ENCODE measurements around the gene NSUN4. TPM values are rescaled to one million over a fixed set of nuclear protein-coding genes. Genes with fewer than 3 reads are reported as not detected.
A peak's percentile ranks its signal among the peaks of the same experiment; 100 is the strongest.

NSUN4 gene
- total and polyA plus RNA-seq, 7 experiments from 2014 or later: 10.2 to 30.7 (median 28.7) TPM

DNA sequence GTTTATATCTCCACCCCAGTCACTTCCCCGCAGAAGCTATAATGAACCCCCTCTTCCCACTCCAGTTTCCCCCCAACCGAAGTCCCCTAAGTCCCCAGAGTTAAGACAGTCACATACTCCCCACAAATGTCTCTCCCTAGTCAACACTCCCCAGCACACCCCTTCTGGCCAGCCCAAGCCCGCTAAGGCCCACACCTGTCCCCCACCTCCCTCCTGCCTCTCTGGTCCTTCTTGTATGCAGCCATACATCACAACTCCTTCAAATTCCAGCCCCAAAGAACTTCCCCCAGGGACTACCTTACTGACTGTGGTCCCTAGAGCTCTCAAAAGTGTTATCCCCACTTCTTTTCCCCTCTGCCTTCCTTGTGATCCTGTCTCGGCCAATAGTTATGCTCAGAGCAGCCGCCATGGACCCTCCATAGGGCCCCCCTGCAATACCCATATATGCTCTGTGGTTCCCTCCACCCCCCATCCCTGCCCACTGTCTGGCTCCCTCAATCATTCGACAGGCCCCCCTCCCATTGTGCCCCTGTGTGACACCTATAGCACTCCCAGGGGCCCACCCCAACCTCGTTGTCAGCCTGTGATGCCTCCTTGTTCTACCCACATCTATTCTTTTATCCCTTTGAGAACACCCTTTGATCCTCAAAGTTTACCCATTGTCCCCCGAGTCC, 2.2 kb downstream of the NSUN4 start:
- DNase-seq (no peak), ATAC-seq (no peak)
- CTCF ChIA-PET: interaction anchor here (1.2 kb wide), 1 partner anchor 8 kb away, joined by 4 read pairs; no protein-coding TSS in a partner anchor
- H3K4me3 Mint-ChIP-seq: peak overlapping the region in 7 of 10 donors; percentile 3 to 100 (median 100)
- H3K36me3 Mint-ChIP-seq: peaks cover 3 to 35% (median 4%) of the 10 kb centered on the region in 5 donors
- Histone ChIP-seq H3K36me3 (ENCODE audit: control insufficient read depth in 2 of 3, insufficient read depth in 3 of 3, low read length in 3 of 3) (peaks cover 0 to 45% (median 0%) of the 10 kb centered on the region in 3 experiments), H3K9me3 (ENCODE audit: control insufficient read depth in 2 of 3, low read length in 3 of 3) (no peaks in the 10 kb centered on the region), H3K4me3 (ENCODE audit: low read length) (no peak overlapping the region), H3K4me1 (ENCODE audit: control insufficient read depth in 2 of 2, insufficient read depth in 2 of 2, low read length in 2 of 2) (peaks cover 5% of the 10 kb centered on the region in 2 donors), H3K27me3 (ENCODE audit: control insufficient read depth in 2 of 2, insufficient read depth in 2 of 2, low read length in 2 of 2) (no peaks in the 10 kb centered on the region), H3K27ac (ENCODE audit: low read depth, low read length) (peak overlapping the region; percentile 97)
- peaks cover 0 to 5% (median 0%) of the 10 kb centered on the region in 11 donors for H3K9me3 Mint-ChIP-seq
- intact Hi-C loops (cut with micrococcal nuclease): loop anchor here in 1 of 2 donors (10.0 kb wide), 1 partner anchor 58 kb away; no protein-coding TSS in a partner anchor
- POLR2A ChIA-PET: interaction anchor here (0.5 to 1.5 kb wide), 2 partner anchors 22 to 40 kb away, joined by 4 to 6 read pairs; no protein-coding TSS in a partner anchor
- H3K27ac Mint-ChIP-seq: peak overlapping the region; percentile 46 to 100 (median 100)
- no peaks in the 10 kb centered on the region for H3K27me3 Mint-ChIP-seq
- H3K4me1 Mint-ChIP-seq: peaks cover 31 to 55% (median 44%) of the 10 kb centered on the region in 7 donors

DNA sequence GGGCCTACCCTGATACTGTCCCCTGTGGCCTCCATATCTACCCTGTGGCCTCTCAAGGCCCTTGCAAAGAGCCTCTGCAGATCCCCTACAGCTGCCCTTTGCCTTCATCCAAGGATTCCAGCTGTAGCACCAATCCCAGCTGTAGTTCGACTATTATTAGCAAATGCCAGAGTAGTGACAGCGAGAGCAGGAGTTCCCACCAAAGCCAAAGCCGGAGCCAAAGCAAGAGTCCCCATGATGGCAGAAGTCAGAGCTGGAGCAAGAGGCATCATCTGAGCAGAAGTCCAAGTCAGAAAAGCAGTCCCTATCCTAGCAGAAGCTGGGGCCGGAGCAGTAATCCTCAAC, 2.7 kb downstream of the NSUN4 start:
- no peak overlapping the region for H3K4me3 Mint-ChIP-seq
- intact Hi-C loops (cut with micrococcal nuclease): loop anchor here in 1 of 2 donors (10.0 kb wide), 1 partner anchor 59 kb away; no protein-coding TSS in a partner anchor
- POLR2A ChIA-PET: no interaction called here

DNA sequence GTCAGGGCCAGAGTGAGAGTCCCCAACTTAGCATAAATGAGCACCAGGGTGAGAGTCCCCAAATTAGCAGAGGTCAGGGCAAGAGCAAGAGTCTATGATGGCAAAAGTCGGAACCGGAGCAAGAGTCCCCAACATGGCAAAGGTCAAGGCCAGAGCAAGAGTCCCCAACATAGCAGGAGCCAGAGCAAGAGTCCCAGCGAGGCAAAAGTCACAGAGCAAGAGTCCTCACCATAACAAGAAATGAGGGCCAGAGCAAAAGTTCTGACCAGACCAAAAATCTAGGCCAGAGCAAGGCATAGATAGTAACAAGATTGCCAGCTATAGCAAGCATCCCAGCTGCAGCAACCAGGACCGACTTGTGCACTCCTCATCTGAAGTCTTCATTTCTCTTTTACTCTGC, 3.1 kb downstream of the NSUN4 start:
- Histone ChIP-seq H3K4me1 (ENCODE audit: control insufficient read depth in 2 of 2, insufficient read depth in 2 of 2, low read length in 2 of 2) (peaks cover 5% of the 10 kb centered on the region in 2 donors), H3K27ac (ENCODE audit: low read depth, low read length) (peak overlapping the region; percentile 97), H3K9me3 (ENCODE audit: control insufficient read depth in 2 of 3, low read length in 3 of 3) (no peaks in the 10 kb centered on the region), H3K36me3 (ENCODE audit: control insufficient read depth in 2 of 3, insufficient read depth in 3 of 3, low read length in 3 of 3) (peaks cover 0 to 47% (median 0%) of the 10 kb centered on the region in 3 experiments), H3K27me3 (ENCODE audit: control insufficient read depth in 2 of 2, insufficient read depth in 2 of 2, low read length in 2 of 2) (no peaks in the 10 kb centered on the region), H3K4me3 (ENCODE audit: low read length) (no peak overlapping the region)
- ChIA-PET POLR2A (interaction anchor here (1.1 kb wide), 1 partner anchor 97 kb away, joined by 3 read pairs; no protein-coding TSS in a partner anchor), CTCF (no interaction called here)
- no peak for ATAC-seq
- Mint-ChIP-seq H3K4me3 (no peak overlapping the region), H3K9me3 (peaks cover 0 to 5% (median 0%) of the 10 kb centered on the region in 11 donors), H3K4me1 (peaks cover 35 to 58% (median 48%) of the 10 kb centered on the region in 7 donors), H3K27me3 (no peaks in the 10 kb centered on the region), H3K27ac (peak overlapping the region in 7 of 9 donors; percentile 8 to 100 (median 98)), H3K36me3 (peaks cover 4 to 40% (median 9%) of the 10 kb centered on the region in 5 donors)
- intact Hi-C loops (cut with micrococcal nuclease): loop anchor here in 1 of 2 donors (10.0 kb wide), 1 partner anchor 59 kb away; no protein-coding TSS in a partner anchor
- no peak for DNase-seq

More for the DNA sequence above, 2.7 kb downstream of the NSUN4 start:
- Mint-ChIP-seq H3K27ac (peak overlapping the region; percentile 8 to 100 (median 98)), H3K4me1 (peaks cover 35 to 60% (median 49%) of the 10 kb centered on the region in 7 donors), H3K36me3 (peaks cover 4 to 40% (median 8%) of the 10 kb centered on the region in 5 donors), H3K9me3 (peaks cover 0 to 5% (median 0%) of the 10 kb centered on the region in 11 donors), H3K27me3 (no peaks in the 10 kb centered on the region)
- Histone ChIP-seq H3K9me3 (ENCODE audit: control insufficient read depth in 2 of 3, low read length in 3 of 3) (no peaks in the 10 kb centered on the region), H3K4me1 (ENCODE audit: control insufficient read depth in 2 of 2, insufficient read depth in 2 of 2, low read length in 2 of 2) (peaks cover 5% of the 10 kb centered on the region in 2 donors), H3K4me3 (ENCODE audit: low read length) (no peak overlapping the region), H3K27ac (ENCODE audit: low read depth, low read length) (peak overlapping the region; percentile 97), H3K27me3 (ENCODE audit: control insufficient read depth in 2 of 2, insufficient read depth in 2 of 2, low read length in 2 of 2) (no peaks in the 10 kb centered on the region), H3K36me3 (ENCODE audit: control insufficient read depth in 2 of 3, insufficient read depth in 3 of 3, low read length in 3 of 3) (peaks cover 0 to 47% (median 0%) of the 10 kb centered on the region in 3 experiments)
- ATAC-seq: no peak
- CTCF ChIA-PET: no interaction called here
- DNase-seq: no peak

DNA sequence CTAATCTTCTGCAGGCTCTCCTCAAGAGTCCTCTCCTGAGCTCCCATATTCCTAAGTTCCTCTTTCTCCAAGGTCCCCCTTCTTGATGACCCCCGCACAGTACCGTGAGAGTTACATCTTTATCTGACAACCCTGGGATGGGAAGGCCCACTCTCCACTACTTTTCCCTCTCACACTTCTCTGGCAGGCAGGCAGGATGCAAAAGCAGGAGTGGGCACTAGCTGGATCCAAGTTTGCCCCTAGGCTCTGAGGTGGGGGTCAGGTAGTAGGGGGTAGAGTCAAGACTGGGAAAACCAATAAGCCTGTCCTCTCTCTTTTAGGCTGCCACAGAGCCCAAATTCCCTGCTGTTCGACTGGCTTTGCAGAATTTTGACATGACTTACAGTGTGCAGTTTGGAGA, 3.9 kb downstream of the NSUN4 start:
- Histone ChIP-seq H3K4me1 (ENCODE audit: control insufficient read depth in 2 of 2, insufficient read depth in 2 of 2, low read length in 2 of 2) (peaks cover 5% of the 10 kb centered on the region in 2 donors), H3K4me3 (ENCODE audit: low read length) (no peak overlapping the region), H3K36me3 (ENCODE audit: control insufficient read depth in 2 of 3, insufficient read depth in 3 of 3, low read length in 3 of 3) (peaks cover 2 to 50% (median 2%) of the 10 kb centered on the region in 3 experiments), H3K9me3 (ENCODE audit: control insufficient read depth in 2 of 3, low read length in 3 of 3) (no peaks in the 10 kb centered on the region), H3K27me3 (ENCODE audit: control insufficient read depth in 2 of 2, insufficient read depth in 2 of 2, low read length in 2 of 2) (no peaks in the 10 kb centered on the region), H3K27ac (ENCODE audit: low read depth, low read length) (no peak overlapping the region)
- Mint-ChIP-seq H3K27ac (peak overlapping the region in 6 of 9 donors; percentile 23 to 100 (median 82)), H3K27me3 (no peaks in the 10 kb centered on the region), H3K36me3 (peaks cover 4 to 42% (median 10%) of the 10 kb centered on the region in 5 donors), H3K9me3 (peaks cover 0 to 4% (median 0%) of the 10 kb centered on the region in 11 donors), H3K4me1 (peaks cover 36 to 57% (median 45%) of the 10 kb centered on the region in 7 donors), H3K4me3 (no peak overlapping the region)
- ATAC-seq: no peak
- intact Hi-C loops (cut with micrococcal nuclease): loop anchor here in 1 of 2 donors (10.0 kb wide), 1 partner anchor 60 kb away; no protein-coding TSS in a partner anchor
- POLR2A ChIA-PET: interaction anchor here (1.1 kb wide), 1 partner anchor 97 kb away, joined by 3 read pairs; no protein-coding TSS in a partner anchor
- CTCF ChIA-PET: no interaction called here
- DNase-seq: no peak

DNA sequence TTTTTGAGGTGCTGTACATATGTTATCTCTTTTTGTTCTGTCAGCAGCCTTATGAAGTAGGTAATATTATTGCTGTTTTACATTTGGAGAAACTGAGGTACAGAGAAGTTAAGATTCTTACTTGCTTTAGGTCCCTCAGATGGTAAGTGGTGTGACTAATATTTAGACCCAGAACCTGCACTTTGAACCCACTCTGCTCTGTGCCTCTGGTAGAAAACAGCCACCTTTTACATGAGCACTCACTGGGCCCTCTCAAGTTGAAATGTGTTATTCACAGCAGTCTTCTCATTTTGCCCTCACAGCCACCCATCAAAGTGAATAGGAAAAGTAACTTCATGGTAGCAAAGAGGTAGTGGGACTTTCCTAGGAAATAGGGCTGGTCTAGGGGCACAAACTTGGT, 4.7 kb downstream of the NSUN4 start:
- ChIA-PET POLR2A (interaction anchor here (0.7 kb wide), 1 partner anchor 26 kb away, joined by 5 read pairs; no protein-coding TSS in a partner anchor), CTCF (interaction anchor here (1.7 kb wide), 1 partner anchor 19 kb away, joined by 6 read pairs; no protein-coding TSS in a partner anchor)
- Histone ChIP-seq H3K27ac (ENCODE audit: low read depth, low read length) (no peak overlapping the region), H3K4me3 (ENCODE audit: low read length) (no peak overlapping the region), H3K27me3 (ENCODE audit: control insufficient read depth in 2 of 2, insufficient read depth in 2 of 2, low read length in 2 of 2) (no peaks in the 10 kb centered on the region), H3K4me1 (ENCODE audit: control insufficient read depth in 2 of 2, insufficient read depth in 2 of 2, low read length in 2 of 2) (peaks cover 5% of the 10 kb centered on the region in 2 donors), H3K9me3 (ENCODE audit: control insufficient read depth in 2 of 3, low read length in 3 of 3) (no peaks in the 10 kb centered on the region), H3K36me3 (ENCODE audit: control insufficient read depth in 2 of 3, insufficient read depth in 3 of 3, low read length in 3 of 3) (peaks cover 6 to 58% (median 7%) of the 10 kb centered on the region in 3 experiments)
- intact Hi-C loops (cut with micrococcal nuclease): loop anchor here in 1 of 2 donors (10.0 kb wide), 1 partner anchor 60 kb away; no protein-coding TSS in a partner anchor
- peaks cover 0 to 2% (median 0%) of the 10 kb centered on the region in 11 donors for H3K9me3 Mint-ChIP-seq
- peaks cover 36 to 56% (median 40%) of the 10 kb centered on the region in 7 donors for H3K4me1 Mint-ChIP-seq
- no peak overlapping the region for H3K4me3 Mint-ChIP-seq
- peaks cover 8 to 48% (median 14%) of the 10 kb centered on the region in 5 donors for H3K36me3 Mint-ChIP-seq
- peak overlapping the region in 5 of 9 donors; percentile 28 to 100 (median 43) for H3K27ac Mint-ChIP-seq
- no peak for ATAC-seq
- DNase-seq: no peak
- no peaks in the 10 kb centered on the region for H3K27me3 Mint-ChIP-seq

DNA sequence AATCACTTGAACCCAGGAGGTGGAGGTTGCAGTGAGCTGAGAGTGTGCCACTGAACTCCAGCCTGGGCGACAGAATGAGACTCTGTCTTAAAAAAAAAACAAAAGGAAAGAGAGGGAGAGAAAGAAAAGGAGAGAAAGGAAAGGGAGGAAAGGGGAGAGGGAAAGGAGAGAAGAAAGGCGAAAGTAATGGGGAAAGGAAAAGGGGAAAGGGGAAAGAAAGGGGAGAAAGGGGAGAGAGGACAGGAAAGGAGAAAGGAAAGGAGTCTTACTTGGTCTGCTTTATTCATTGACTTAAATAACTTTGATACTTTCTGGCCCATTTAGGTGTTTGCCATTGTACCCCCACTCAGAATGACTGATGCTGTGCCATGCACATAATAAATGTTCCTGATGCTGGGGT, 11.8 kb downstream of the NSUN4 start:
- no peak for DNase-seq
- Mint-ChIP-seq H3K4me3 (no peak overlapping the region), H3K9me3 (no peaks in the 10 kb centered on the region), H3K27ac (no peak overlapping the region), H3K27me3 (no peaks in the 10 kb centered on the region), H3K4me1 (peaks cover 5 to 14% (median 8%) of the 10 kb centered on the region in 7 donors), H3K36me3 (peaks cover 4 to 53% (median 22%) of the 10 kb centered on the region in 5 donors)
- no peak for ATAC-seq
- CTCF ChIA-PET: no interaction called here
- Histone ChIP-seq H3K4me3 (ENCODE audit: low read length) (no peak overlapping the region), H3K27ac (ENCODE audit: low read depth, low read length) (no peak overlapping the region), H3K9me3 (ENCODE audit: control insufficient read depth in 2 of 3, low read length in 3 of 3) (no peaks in the 10 kb centered on the region), H3K27me3 (ENCODE audit: control insufficient read depth in 2 of 2, insufficient read depth in 2 of 2, low read length in 2 of 2) (no peaks in the 10 kb centered on the region), H3K4me1 (ENCODE audit: control insufficient read depth in 2 of 2, insufficient read depth in 2 of 2, low read length in 2 of 2) (no peaks in the 10 kb centered on the region), H3K36me3 (ENCODE audit: control insufficient read depth in 2 of 3, insufficient read depth in 3 of 3, low read length in 3 of 3) (peaks cover 6 to 62% (median 7%) of the 10 kb centered on the region in 3 experiments)
- POLR2A ChIA-PET: no interaction called here
- intact Hi-C loops (cut with micrococcal nuclease): no loop called here

All from naive thymus-derived CD4-positive, alpha-beta T cell (primary cell).